ENCODE data around the gene TRIO. TPM values are rescaled to one million over a fixed set of nuclear protein-coding genes. Genes with fewer than 3 reads are reported as not detected.
A peak's percentile ranks its signal among the peaks of the same experiment; 100 is the strongest.

The TRIO gene
- total RNA-seq, 2 donors from 2014 or later = 50.4 to 60.8 TPM

DNA sequence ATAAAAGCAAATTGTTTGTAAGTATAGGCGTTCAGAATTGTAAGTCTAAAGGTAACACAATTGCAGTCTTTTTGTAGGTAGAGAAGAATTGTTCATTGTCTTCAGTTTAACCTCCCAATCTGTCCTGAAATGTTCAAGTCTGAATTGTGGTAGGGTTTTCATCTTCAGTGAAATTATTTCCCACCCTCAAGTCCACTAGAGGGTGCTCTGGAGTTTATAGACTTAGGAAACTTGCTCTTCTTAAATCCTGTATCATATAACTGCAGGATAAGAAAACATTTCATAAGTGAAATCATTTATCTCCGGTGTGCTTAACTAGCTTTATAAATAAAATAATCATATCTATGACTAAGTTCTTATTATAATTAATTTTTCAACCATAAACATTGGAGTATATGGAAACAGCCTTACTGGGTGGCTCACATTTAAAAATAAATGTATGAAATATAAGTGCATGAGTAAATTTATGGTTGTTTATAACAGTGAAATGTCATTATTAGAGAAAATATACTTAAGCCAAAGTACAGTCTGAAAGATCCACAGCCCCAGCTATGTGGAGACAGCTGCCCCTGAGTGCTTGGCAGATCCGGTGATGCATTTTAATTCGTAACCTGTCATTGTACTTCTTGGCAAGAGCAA, 256.0 kb downstream of the TRIO start:
- DNase-seq (no peak), ATAC-seq (peak in 1 of 2 donors; percentile 50)
- intact Hi-C loops (cut with DNase I) = loop anchor here in 1 of 2 donors (5.0 kb wide), 1 partner anchor 248 kb away; no protein-coding TSS in a partner anchor

DNA sequence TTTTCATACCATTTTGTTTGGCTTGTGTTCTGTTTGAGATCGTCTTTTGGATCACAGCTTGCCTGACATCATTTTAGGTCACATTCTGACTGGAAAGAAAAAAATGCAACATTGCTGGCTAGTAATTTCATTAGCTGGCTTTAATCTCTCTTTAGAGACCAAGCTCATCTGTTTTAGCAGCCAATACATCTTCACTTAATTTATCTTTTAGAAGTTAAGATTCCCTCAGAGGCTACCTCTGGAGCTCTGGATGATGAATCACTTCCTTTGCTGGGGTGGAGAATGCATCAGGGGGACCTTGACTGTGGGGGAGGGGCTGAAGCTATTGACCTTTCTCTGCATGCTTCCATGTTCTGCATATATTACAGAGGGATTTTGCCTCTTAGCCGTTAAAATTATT, 256.9 kb downstream of the TRIO start:
- ATAC-seq = peak in 1 of 2 donors; percentile 57
- intact Hi-C loops (cut with DNase I) = no loop called here

DNA sequence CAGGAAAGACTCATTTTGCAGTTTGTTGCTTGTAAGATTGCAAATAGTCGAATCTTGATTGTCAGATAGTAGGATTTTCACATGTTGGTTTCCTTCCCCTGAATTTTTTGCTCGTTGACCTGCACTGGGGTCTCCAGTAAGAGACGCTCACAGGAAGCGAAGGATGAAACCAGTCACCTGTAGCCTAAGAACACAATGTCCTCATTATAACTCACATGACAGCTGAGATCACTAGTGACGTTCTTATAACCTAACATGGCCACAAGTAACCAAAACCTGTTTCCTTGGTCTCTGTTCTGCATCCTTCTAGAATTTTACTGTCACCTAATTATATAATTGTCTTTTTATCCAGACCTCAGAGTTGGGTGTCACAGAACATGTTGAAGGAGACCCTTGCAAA, 257.5 kb downstream of the TRIO start:
- intact Hi-C loops (cut with DNase I) = no loop called here
- ATAC-seq (no peak), DNase-seq (no peak)

More for the DNA sequence above, 256.9 kb downstream of the TRIO start:
- DNase-seq = no peak

DNA sequence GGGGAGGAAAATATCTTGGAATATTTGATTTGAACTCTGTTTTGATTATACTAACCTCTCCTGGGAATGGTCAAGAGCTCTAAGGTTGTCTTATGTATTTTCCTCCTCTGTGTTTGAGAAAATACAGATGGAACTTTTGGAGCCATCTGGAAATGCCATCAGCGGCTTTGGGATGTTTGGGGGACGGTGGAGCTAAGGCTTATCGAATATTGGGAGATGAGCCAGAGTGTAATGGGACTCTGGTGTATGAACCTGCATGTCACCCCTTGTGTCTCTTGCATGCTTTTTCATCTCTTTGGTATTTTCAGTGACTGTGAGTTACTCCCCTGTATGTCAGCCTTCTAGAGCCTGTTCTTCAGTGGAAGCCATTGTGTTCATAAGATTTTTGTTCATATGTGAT, 258.5 kb downstream of the TRIO start:
- intact Hi-C loops (cut with DNase I) = no loop called here
- ATAC-seq (no peak), DNase-seq (no peak)

DNA sequence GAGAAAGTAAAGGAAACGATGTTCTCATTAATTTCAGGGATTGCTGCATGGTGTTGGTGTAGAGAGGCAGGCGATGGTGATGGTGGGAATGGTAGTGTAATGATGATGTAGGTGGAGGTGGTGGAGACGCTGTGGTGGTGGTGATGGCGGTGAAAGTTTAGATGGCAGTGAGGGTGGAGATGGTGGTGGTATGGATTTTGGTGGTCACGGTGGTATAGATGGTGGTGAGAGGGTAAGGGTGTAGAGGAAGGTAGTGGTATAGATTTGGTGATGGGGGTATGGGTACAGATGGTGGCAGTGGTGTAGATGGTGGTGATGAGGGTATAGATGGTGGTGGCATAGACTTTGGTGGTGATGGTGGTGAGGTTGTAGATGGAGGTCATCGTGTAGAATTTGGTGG, 259.3 kb downstream of the TRIO start:
- DNase-seq (no peak), ATAC-seq (no peak)
- intact Hi-C loops (cut with DNase I) = no loop called here

DNA sequence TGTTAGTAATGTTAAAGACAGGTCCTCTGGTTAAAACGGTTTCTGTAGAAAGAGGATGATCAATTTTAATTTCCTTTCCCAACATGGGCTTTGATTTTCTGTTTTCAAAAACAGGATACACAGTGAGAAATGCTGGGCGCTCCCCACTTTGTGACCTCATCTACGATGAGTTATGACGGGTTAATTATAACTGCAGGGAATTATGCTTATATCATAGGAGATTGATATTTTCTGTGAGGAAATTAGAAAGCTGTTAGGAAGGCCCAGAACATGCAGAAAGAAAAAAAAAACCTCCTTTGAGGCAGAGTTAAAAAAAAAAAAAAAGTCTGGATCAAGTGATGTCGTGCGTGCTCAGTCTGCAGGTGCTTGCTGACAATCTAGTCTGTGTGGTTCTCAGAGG, 261.6 kb downstream of the TRIO start:
- no peak for ATAC-seq
- intact Hi-C loops (cut with DNase I) = loop anchor here in 1 of 2 donors (5.0 kb wide), 1 partner anchor 48 kb away; no protein-coding TSS in a partner anchor
- no peak for DNase-seq

DNA sequence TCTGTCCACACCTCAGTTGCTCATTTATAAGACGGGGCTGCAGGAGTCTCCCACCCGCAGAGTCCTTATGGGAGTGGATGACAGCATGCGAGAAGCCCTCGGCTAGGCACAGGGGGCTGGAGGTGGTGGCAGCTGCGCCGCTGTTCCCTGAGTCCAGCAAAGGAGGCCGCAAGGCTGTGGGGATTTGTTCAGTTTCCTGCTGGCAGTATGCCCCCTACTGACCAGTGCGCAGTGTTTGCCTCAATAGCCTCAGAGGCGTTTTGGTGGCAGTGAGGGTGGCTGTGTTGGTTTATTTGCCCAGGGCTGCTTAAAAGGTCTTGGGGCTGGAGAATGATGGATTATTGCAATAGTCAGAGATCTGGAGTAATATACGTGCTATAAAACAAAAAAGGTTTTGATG, 262.1 kb downstream of the TRIO start:
- no peak for ATAC-seq
- intact Hi-C loops (cut with DNase I) = loop anchor here in 1 of 2 donors (5.0 kb wide), 1 partner anchor 47 kb away; no protein-coding TSS in a partner anchor
- DNase-seq = no peak

DNA sequence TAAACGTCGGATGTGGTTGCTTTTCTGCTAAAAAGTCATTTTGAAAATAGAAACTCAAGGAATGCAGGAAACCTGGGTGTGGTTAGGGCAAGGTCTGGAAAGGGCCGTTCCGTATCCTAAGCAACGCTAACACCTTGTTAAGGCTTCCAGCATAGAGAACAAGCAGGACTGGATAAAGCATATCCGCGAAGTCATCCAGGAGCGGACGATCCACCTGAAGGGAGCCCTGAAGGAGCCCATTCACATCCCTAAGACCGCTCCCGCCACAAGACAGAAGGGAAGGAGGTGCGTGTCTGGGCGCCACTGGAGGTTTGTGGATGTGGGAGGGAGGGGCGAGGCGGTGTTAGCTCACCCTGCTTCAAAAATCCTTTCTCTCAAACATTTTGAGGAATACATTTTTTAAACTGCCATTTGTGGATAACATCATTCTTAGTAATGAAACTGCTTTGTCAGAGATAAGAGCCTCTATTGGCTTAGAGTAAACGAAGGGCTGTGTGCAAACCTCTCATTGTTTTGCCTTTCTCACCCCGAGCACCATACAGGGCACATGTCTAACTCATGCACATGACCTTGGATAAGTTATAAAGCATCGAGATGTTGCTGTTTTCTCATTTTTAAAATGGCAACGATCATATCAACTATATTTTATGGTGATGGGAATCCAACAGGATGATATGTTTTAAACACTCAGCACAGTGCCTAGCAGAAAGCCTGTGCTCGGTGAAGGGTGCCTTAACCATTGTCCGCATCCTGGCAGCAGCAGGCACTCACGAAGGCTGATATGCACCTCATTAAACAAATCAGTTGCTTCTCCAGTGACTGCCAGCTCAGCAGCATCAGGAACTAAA, 262.8 kb downstream of the TRIO start:
- DNase-seq (no peak), ATAC-seq (no peak)
- intact Hi-C loops (cut with DNase I) = loop anchor here in 1 of 2 donors (5.0 kb wide), 1 partner anchor 46 kb away; no protein-coding TSS in a partner anchor

DNA sequence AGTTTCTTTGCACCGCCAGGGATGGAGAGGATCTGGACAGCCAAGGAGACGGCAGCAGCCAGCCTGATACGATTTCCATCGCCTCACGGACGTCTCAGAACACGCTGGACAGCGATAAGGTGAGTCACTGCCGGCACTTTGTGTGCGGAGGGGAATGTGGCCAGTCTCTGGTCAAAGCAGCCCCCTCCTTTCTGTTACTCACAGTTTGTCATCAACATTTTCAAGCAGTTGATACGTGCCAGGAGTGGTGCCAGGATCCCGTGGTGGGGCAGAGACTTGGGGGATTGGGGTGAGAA, 263.4 kb downstream of the TRIO start:
- peak in 1 of 2 donors; percentile 73 for ATAC-seq
- no peak for DNase-seq
- intact Hi-C loops (cut with DNase I) = loop anchor here in 1 of 2 donors (5.0 kb wide), 1 partner anchor 46 kb away; no protein-coding TSS in a partner anchor

DNA sequence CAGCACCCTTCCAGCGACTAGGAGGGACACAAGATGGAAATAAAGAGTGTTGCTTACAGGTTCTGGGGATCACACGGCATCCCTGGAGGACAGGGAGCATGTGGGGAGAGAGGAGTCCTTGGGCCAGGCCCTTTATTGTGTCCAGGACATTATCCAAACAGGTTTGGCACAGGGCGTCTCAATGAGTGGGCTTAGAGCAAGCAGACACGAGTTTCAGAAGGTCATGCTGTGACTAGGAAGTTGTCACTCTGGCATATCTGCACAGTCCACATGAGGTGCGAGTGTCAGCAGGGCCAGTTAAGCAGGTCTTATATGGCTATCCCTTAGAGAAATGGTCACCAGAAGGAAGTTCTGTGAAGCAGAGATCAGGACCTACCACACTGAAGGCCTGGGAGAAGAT, 263.9 kb downstream of the TRIO start:
- ATAC-seq (peak in 1 of 2 donors; percentile 9), DNase-seq (no peak)
- intact Hi-C loops (cut with DNase I) = loop anchor here in 1 of 2 donors (5.0 kb wide), 1 partner anchor 45 kb away; no protein-coding TSS in a partner anchor

DNA sequence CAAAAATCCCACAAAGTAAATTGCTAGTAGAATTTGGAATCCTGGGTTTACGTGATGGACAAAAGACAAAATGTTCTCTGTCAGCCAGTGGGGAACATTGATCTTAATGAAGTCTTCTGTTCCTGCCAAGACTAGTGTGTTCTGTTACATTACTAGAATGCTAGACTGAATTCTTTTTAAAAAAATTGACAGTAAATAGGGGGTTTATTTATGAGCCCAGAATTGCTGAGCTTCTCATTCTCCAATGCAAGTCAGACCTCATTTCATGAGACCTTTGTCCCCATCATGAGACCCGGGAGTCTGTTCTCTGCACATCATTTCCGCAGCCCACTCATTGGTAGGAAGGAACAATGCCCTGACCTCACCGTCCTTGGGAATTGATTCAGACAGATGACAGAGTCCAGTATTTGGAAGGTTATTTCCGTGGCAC, 264.6 kb downstream of the TRIO start:
- intact Hi-C loops (cut with DNase I) = loop anchor here in 1 of 2 donors (5.0 kb wide), 1 partner anchor 45 kb away; no protein-coding TSS in a partner anchor
- ATAC-seq (peak in 1 of 2 donors; percentile 19), DNase-seq (no peak)

DNA sequence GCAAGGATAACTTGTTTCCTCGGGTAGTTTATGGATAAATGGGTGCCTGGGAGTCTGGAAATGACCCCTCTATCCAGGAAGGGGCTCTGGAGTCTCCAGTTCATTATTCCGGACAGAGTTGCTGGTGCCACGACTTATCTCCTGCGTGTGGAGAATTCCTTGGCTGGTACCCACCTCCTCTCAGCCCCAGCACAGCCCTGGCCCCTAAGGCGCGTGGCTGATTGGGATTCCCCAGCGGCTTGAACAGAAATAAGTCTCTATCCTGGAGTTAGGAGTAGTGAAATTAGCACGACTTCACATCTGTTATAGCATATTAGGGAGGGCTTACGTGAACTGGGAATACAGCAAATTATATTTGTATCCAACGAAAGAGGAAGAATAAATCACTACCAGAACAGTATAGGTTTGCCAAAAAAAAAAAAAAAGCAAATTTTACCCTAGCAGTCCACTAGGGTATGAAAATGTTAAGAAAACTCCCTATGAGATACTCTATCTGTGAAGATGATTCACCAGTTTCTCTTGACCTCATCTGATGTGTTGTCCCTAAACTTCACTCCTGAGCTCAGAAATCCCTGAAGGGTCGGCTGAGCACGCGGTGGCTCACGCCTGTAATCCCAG, 265.9 kb downstream of the TRIO start:
- DNase-seq (no peak), ATAC-seq (peak; percentile 15 to 44)
- intact Hi-C loops (cut with DNase I) = loop anchor here in 1 of 2 donors (5.0 kb wide), 1 partner anchor 43 kb away; no protein-coding TSS in a partner anchor

DNA sequence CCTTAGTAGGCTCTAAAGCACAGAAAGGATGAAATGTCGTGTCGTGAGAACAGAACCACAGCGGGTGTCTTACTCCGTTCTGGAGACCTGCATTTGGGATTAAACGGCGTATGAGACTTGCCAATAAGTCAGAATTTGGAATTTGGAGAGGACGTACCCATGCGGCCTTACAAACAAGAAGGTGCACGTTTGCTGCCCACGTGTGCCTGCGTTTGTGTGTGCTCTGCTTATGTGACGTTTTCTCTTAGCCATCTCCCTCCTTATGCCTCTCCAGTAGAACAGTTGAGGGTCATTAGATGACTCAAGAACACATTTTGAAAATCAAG, 266.9 kb downstream of the TRIO start:
- ATAC-seq = peak in 1 of 2 donors; percentile 36
- no peak for DNase-seq
- intact Hi-C loops (cut with DNase I) = no loop called here

DNA sequence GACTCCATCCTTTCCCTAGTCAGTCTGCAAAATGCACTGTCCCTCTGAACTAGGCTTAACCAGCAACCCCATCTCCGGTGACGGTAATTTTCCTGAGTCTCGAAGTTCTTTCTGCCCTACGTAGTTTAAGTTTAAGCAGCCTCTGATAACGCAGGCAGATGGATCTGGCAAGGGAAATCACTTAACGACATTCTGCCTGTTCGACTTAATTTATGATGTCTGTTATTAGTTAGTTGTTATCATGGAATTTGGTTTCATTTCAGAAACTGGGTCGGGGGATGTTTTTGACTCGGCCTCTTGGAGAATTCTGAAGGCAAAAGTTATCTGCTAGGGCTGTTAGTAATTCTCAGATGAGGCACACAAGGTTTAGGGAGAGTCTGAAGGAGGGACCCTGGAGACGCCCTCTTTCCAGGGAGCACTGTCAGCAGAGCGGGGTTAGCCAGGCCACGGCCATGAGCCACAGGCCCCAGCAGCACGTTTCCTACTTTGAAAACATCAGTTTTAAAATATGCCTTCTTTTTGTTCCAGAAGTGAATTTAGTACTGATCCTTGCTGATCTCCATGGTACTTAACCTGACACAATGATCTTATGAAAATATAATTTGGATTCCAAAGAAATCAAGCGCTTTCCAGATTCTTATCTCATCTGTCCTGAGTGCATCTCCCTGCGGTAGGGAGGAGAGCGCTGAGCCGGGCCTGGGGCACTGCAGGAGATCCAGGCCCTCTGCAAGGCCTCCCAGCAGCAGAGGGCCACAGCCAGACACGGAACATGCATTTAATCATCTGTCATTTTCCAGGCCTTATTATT, 267.5 kb downstream of the TRIO start:
- intact Hi-C loops (cut with DNase I) = no loop called here
- ATAC-seq (peak; percentile 56 to 68), DNase-seq (no peak)

DNA sequence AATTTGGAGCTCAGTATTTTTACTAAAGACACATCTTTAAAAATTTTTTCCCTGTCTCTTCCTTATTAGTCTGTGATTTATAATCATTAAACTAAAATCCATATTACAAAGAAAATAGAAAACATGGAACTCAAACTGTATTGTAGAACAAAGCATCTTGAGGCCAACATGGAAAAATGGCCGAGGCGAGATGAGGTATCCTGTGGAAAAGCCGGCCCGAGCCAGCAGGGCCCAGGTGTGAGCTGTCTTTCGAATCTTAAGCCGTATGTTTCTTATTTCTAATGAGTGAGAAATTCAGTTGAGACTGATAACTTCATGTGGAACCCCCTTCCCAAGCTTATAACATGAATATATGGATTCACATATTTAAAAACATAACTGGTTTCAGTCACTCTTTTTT, 268.1 kb downstream of the TRIO start:
- no peak for ATAC-seq
- no peak for DNase-seq
- intact Hi-C loops (cut with DNase I) = no loop called here

DNA sequence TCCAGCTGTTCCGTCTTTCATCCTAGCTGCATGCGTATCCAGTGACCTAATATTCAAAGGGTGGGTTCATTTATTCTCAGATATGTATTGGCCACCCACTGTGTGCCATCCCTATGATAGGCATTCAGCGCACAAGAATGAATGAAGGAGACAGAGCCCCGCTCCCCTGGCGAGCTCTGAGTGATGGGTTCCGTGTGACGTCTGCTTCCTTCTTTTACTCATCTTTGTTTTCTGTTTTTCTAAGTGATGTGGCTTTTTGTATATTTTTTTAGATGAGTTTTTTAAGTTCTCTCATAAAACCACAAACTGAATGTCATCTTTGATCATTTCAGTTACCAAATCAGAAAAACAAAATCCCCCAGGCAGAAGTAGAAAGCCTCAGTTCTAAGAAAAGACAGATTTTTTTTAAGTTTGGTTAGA, 270.2 kb downstream of the TRIO start:
- ATAC-seq = no peak
- no peak for DNase-seq
- intact Hi-C loops (cut with DNase I) = no loop called here

DNA sequence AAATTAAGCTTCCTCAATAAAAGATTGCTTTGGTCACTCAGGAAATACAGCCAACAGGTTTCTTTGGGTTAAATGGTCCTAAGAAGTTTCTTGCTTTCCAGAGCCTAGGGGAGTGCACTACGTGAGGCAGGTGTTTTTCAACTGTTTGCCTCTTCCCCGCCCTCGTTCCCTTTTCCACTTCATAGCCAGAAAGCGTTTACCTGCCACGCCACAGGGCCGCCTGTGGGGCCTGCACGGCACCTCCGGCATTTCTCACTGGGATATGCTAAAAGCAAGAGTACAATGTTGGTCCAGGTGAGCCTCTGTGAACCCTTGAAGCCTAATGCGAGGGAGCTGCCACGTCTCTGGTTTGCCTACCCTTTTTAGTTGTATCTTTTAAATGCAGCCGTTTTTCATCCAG, 270.9 kb downstream of the TRIO start:
- DNase-seq = no peak
- no peak for ATAC-seq
- intact Hi-C loops (cut with DNase I) = no loop called here

DNA sequence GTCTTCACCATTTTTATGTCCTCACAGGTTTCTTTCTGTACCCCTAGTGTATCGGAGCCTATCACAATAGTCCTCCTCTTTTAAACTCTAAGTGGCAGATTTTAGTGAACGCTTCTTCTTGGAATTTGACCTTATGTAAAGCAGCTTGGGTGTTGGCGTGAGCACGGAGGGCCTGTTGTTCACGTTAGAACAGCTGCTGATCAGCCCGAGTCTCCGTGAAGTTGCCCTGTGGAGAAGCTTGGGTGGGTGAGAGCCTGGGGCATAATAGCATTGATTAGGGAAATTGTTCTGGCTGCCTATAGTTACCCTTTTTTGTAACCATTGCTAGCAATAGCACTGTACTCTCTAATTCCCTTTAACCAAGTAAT, 271.5 kb downstream of the TRIO start:
- DNase-seq = no peak
- no peak for ATAC-seq
- intact Hi-C loops (cut with DNase I) = no loop called here

DNA sequence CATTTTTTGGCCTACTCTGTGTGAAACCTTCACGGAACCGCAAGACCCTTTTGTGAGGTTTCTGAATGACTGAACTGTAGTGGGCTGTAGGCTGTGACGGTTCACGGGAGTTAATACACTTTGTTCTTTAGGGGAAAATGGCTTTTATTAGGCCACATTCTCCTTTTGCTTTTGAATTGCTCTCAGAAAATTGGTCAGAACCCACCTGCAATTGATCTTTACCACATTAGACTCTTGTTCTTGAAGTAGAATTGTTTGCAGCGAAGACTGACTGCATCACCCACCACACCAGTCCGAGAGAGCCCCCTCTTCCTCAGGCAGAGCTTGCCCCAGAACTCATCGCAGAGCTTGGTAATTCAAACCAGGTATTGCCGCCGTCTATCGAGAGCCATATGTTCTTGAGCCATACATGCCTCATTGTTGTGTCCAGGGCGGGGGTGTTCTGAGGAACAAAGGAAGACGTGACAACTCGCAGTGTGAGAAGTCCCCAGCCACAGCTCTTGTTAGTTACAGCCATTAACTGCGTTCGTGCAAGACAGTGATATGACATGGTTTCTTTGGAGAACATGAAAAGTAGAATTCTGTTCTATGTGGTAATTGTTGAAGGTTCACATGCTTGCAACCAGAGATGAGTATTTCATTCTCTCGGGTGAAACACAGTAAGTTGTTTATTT, 272.0 kb downstream of the TRIO start:
- no peak for DNase-seq
- no peak for ATAC-seq
- intact Hi-C loops (cut with DNase I) = no loop called here

Measured in left cardiac atrium (tissue), 4 donors.